Superior temporal gyrus (tissue), 1 donor: Measurements from ENCODE around the gene DMTF1.
"Not testable (repeated sequence)": the region's sequence is repeated elsewhere in the genome, so short reads cannot be mapped to it uniquely, and the experiment has no call there.

Experiments
- DNase-seq: peaks from one replicate; pipeline ENCODE4 v3.0.0-alpha.2; 2016; ENCODE audit errors: extremely low spot score

Gene DMTF1, protein sequence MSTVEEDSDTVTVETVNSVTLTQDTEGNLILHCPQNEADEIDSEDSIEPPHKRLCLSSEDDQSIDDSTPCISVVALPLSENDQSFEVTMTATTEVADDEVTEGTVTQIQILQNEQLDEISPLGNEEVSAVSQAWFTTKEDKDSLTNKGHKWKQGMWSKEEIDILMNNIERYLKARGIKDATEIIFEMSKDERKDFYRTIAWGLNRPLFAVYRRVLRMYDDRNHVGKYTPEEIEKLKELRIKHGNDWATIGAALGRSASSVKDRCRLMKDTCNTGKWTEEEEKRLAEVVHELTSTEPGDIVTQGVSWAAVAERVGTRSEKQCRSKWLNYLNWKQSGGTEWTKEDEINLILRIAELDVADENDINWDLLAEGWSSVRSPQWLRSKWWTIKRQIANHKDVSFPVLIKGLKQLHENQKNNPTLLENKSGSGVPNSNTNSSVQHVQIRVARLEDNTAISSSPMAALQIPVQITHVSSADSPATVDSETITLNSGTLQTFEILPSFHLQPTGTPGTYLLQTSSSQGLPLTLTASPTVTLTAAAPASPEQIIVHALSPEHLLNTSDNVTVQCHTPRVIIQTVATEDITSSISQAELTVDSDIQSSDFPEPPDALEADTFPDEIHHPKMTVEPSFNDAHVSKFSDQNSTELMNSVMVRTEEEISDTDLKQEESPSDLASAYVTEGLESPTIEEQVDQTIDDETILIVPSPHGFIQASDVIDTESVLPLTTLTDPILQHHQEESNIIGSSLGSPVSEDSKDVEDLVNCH

DNA sequence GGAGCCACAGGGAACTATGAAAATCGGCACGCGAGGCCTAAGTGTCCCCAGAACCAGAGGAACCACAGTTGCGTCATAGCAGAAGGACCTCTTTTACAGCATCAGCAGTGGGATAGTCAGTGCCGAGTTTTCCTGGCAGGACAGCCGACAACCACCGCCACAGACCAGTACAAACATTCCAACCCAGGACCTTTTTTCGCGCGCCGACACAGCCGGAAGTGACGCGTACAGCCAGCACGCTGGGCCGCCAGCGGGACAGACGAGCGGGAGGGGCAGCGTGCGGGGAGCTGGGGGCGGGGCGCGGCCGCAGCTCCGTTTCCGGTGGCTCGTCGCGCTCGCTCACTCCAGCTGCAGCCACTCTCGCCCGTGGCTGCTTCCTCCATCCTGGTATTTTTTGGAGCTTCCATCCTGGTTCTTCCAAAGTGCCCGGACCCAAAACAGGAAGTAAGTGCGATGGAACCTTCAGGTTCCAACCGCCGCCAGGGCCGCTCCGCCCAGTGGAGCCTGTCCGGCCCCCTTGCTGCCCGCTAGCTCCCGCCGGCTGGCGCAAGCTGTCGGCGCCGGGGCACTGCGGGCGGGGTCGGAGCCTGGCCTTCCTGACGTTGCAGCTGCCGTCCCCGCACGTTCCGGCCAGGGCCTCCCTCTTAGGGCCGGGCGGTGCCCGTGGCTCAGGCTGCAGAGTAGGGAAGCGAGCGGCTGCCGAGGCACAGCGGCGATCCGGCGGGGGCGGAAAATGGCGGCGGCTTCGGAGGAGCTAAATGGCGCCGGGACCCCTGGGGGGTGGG, at the start of gene DMTF1:
TSS of gene DMTF1 (plus strand) at position 342 of the 785 bp plus-strand sequence. CDS start 12,489 bp downstream, outside the sequence.
- peak; percentile 95 for DNase-seq

DNA sequence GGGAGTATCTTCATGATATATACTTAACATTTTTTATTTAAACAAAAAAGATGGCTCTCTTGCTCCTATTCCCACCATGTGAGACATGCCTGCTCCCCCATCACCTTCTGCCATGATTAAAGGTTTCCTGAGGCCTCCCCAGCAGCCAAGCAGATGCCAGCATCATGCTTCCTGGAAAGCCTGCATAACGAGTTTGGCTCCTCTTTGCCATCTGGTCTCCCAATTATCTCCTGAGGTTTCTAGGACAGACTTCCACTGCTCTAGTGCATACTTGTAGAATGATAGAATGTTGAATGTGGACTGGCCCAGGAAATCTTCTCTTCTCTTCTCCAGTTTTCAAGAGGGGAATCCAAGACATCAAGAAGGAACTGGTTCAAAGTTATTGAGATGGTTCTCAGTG, 46.9 kb upstream of the DMTF1 start:
- DNase-seq = no peak

DNA sequence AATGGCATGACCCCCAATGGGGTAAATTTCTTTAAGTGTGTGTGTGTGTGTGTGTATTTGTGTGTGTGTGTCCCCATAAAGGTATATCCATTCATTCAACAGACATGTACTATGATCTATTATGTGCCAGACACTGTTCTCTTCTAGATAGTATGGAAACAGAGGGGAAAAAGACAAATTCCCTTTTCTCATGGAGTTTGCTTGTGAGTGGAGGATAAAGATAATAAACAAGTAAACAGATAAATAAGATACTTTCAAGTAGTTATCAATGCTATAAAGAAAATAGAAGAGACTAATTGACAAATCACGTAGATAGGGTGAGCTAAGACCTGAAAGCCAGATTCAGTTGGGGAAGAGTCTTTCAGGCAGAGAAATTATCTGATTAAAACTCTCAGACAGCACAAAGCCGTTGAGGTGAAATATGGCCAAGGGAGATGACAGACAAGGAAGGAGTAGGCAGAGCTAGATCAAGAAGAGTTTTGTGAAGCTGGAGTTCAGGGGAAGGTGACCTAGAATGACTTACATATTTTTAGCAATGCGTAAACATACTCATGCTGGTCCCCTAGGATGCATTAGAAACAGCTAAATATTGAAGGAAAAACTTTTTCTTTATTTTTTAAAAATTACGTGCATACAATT, 45.2 kb upstream of the DMTF1 start:
- no peak for DNase-seq

DNA sequence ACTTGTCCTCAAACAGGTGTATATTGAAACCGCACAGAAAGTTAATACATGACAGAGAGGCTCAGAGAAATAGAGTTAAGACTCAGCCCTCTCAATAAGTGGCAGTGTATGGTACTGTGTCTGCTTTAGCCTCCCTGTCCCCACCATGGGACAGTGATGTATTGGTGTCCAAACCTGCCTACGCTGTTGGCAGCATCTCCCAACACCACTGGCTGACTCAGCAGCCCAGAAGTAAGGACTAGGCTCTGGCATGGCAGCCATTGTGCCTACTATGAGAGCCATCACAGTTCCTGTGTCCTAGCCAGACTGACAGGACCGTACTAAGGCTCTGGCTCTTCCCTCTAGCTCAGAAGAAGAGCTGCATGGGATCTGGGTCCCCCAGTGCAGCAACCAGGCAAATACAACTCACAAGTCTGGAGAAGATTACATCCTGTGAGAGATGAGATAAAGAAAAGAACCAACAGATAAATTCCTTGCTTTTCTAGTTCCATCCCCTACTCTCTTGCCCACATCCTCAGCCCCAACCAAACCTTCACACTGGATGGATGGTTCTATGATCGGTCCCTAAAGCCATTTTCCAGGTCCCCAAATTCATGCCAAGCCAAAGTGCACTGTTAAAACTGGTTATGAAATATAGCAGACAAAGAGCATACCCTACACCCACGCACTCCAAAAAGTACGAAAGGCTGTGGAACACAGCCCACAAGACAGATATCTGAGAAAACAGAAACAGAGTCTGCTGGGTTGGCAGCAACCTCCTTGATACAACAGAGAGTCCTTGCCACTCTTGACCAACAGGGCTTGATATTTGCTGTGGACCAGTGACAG, 44.1 kb upstream of the DMTF1 start:
- DNase-seq = no peak

DNA sequence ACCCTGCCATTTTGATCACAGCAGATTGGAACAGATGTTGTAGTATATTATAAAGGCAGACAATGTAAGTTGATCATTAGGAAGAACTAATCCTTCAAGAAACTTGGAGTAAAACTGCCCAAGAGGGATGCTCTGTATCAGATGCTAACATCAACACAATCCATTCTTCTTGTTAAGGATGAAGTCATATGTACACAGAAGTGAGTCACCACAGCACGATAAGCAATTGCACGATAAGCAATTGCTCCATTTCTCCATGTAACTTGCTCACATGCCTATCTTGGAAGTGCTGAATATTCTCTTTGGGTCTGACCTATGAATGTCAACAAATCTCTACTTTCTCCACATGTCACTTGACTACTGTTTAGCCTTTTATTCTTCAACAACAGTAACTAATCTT, 41.5 kb upstream of the DMTF1 start:
- DNase-seq = no peak

DNA sequence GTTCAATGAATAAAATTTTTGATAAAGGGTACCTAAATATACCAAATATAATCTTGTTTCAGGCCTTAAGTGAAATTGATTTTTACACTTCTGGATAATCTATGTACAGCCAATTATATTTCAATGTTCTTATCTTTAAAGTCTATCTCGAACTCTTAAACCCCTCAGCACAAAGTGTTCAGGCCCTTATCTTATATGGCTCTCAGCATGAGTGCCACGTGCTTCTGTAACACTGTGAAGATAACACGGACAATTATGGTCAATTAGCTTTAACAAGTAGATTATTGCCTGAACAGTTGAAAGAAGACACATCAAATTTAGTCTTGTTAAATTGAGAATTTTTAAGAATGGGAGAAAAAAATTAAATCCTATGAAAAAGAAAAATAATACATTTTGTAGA, 40.4 kb upstream of the DMTF1 start:
- no peak for DNase-seq

DNA sequence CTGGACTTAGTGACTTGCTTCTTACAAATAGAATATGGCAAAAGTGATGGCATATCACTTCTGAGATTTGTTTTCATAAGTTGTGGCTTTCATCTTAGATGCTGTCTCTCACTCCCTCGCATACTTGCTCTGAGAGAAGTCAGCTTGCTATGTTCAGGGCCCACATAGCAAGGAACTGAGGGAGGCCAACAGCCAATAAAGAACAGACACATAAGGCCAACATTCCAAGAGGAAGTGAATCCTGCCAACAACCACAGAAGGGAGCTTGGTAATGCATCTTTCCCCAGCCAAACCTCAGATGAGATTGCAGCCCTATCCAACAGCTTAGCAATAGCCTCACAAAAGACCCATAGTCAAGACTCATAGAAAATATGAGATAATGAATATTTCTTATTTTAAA, 39.2 kb upstream of the DMTF1 start:
- no peak for DNase-seq

DNA sequence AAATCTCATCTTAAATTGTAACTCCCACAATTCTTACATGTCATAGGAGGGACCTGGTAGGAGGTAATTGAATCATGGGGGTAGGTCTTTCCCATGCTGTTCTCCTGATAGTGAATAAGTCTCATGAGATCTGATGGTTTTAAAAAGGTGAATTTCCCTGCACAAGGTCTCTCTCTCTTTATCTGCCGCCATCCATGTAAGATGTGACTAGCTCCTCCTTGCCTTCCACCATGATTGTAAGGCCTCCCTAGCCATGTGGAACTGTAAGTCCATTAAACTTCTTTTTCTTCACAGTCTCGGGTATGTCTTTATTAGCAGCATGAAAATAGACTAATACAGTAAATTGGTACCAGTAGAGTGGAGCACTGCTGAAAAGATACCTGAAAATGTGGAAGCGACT, 38.3 kb upstream of the DMTF1 start:
- DNase-seq = not testable (repeated sequence)

DNA sequence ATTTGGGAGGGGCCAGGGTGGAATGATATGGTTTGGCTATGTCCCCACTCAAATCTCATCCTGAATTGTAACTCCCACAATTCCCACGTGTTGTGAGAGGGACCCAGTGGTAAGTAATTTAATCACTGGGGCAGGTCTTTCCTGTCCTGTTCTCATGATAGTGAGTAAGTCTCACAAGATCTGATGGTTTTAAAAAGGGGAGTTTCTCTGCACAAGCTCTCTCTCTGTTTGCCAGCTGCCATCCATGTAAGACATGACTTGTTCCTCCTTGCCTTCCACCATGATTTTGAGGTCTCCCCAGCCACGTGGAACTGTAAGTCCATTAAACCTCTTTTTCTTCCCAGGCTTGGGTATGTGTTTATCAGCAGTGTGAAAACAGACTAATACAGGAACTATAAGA, 36.5 kb upstream of the DMTF1 start:
- DNase-seq = not testable (repeated sequence)

DNA sequence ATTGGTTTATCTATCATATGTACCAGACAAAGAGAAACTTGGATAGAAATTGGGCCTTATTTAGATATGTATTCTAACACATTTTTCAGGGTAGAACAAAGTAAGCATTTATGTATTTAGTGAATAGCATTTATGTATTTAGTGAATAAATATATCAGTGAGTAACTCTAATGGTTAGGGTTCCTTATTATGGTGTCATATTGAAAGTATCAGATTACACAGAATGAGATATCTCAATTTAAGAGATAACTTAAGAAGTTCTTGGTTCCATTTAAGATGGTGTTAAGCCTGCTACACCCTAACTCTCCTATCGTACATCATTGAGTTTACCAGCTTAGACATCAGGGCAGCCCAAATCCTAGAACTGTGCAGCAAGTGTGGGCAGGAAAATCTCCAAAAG, 35.9 kb upstream of the DMTF1 start:
- DNase-seq = no peak

DNA sequence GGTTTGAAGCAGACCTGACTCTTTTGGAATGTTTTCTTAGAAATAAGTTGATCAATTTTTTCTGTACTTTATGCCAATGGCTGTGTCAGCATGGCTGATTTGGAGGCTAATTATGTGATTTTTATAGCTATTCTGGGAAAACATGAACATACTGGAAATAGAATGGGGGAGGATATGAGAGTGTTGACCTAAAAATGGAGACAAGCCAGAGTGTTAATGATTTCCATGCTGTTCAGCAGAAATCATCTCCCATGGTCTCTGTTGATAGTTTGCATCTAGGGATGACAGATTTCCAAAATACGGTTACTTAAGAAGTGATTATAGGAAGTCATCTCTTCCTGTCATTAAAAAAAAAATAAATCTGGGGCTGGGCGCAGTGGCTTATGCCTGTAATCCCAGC, 32.7 kb upstream of the DMTF1 start:
- no peak for DNase-seq

DNA sequence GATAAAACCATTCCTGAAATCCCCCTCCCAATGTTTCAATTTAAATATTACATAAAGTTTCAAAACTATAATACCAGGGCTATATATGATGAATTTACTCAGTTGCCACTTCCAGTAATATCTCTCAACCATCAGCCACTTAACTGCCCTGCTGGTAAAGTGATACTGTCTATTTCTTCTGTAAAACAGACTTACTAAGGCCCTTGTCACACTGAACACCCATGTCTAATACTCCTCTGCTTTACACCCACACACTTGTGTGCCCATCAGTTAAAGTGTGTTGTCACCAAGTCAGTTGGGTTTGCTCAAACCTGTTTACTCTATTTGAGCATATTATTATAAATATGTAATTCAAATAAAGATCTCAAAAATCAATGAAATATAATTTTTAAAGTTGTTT, 29.1 kb upstream of the DMTF1 start:
- no peak for DNase-seq

DNA sequence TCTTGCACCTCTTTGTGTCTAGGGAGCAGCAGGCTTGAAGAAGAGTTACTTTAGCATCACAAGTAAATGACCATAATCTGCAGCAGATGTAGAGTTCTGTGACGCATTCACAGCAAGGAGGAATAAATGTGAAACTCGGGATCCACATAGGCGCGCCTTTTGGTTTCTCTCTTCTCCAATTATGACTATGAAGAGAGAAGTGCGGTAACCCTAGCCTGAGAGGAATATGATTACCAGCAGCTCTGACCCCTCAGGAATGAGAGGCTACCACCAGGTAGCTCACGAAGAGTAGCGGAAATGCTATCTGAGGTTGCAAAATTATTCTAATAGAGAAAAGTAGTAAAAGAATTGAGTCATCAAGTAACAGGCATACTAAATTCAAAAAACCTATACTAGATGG, 25.2 kb upstream of the DMTF1 start:
- DNase-seq = no peak

DNA sequence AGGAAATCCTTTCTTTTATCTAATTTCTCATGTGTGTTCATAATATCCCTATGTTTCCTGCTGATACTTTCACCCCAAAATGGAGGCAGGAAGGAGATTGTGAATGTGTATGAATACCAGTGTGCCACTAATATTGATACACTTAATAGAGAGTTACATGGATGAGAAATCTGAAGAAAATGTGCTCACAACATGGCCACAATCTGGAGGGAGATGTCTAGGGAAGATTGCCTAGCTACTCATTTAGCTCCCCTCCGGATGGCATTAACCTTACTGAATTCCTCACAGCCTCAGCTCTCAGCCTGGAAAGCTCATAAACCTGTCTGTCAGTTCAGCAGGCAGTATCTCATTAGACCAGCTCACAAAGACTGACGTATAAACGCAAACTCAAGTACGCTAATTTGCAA, 23.4 kb upstream of the DMTF1 start:
- DNase-seq = no peak

DNA sequence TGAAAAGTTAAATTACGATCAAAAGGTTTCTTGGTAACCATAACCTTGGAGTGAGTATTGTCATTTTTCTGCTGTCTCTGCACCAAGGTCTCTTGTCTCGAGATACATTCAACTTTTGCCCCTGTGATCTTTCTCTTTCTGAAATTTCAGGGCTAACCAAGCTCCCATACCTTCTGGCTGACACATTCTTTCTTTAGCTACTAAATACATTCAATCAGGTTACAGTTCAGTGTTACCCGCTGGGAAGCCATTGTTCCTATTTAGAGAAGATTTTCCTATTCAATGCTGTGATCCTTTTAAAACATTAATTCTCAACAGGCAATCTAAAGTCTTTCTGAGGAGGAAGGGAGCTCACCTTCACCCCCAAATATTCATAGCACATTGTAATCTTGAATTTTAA, 22.9 kb upstream of the DMTF1 start:
- no peak for DNase-seq

DNA sequence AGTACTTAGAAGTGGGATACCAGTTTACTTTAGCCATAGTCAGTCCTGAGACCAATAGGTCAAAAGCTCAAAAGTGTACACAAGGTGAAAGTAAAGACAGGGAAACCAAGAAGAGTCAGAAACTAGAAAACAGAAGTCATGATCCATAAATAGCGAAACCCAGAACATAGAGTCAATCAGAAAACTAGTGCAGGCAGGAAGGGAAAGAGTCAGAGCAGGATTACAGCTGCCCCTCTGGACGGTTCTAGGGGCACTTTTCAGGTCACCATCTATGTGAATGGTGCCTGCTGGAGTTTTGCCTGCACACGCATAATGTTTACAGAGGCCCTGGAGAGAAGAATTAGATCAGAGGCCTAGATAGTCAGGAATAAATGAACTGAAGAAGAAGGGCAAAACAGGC, 22.4 kb upstream of the DMTF1 start:
- no peak for DNase-seq

DNA sequence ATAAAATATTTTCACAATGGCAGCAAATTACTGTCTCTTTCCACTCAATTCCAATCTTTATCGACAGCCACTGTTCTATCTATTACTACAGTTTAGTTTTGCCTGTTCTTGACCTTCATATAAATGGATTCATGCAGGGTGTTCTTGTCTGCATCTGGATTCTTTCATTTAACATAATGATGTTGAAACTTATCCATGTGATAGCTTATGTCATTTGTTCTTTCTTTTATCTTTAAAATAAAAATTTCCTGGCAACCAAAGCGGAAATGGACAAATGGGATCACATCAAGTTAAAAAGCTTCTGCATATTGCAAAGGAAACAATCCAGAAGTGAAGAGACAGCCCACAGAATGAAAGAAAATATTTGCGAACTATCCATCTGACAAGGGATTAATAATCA, 20.5 kb upstream of the DMTF1 start:
- DNase-seq = no peak

DNA sequence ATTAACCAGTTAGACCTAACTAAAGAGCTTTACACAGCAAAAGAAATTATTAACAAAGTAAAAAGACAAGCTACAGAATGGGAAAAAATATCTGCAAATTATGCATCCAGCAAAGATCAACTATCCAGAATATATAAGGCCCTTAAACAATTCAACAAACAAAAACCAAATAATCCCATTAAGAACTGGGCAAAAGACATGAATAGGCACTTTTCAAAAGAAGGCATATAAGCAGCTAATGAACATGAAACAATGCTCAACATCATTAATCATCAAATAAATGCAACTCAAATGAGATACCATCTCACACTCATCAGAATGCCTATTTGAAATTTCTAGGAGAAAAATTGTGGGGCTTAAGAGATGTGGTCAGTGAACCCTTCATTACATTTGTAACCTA, 15.0 kb upstream of the DMTF1 start:
- no peak for DNase-seq

DNA sequence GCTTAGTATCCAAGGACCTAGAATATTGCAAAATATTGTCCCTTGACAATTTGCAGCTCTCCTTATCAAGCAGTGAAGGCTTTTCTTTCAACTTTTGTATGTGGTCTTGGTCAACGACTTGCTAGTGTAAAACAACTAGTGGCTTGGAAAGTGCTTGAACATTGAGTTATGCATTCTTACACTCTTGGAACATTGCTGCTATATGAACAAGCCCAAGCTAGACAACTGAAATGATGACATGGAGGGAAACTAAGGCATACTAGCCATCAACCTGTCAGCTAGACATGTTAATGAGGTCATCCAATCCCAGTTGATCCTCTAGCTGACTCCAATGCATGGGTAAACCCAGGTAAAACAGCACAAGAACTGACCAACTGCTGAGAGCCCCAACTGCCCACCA, 12.7 kb upstream of the DMTF1 start:
- DNase-seq = no peak

DNA sequence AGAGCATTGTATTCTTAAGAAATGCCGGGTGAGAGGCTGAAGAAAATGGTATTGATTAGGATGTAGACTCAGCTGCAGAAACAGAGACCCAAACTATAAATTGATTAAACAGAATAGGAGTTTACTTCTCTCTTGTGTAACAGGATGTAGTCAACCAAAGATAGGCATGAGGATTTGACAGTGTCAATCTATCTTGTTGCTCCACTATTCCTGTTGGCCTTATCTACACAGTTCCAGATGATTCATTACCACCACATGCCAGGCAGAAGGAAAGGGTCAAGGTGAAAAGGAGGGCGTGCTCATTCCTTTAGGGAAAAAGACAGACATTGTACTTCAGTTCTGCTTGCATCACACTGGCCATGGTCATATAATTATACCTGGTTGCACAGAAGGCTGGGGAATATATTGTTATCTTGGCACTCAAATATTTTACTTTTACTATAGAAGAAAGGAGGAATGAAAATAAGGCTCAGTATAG, 11.9 kb upstream of the DMTF1 start:
- no peak for DNase-seq

DNA sequence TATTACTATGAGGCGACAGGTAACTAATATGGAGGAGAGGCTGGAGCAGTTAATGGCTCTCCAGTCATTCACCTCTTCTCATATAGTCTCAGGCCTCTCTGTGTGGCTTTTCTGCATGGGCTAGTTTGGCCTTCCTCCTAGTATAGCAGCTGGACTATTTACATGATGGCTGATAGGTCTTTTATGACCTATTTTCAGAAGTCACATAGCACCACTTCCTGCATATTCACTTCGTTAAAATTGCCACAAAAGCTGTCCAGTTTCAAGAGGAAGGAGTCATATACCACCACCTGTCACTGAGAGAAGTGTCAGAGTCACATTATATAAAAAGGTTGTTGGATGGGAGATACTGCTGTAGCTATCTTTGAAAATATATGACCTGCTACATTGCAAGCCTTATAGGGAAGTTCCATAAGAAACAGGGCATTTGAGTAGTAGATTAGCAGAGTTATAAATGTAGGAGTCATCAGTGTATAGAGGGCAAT, 8.0 kb upstream of the DMTF1 start:
- no peak for DNase-seq
